PC-9 (cell line): Measurements from ENCODE around the gene CCNG1. TPM values are rescaled to one million over a fixed set of nuclear protein-coding genes. Genes with fewer than 3 reads are reported as not detected.

Source experiments
- BruUV-seq: library from RNA; stranded (reverse); fragments of 400-500 nt; replicated peaks from 2 replicates; lab custom pipeline; 2021; lab: Mats Ljungman, UMichigan
- CTCF ChIA-PET: fragments of 300-600 bp; sonication (Branson Sonifier 250); formaldehyde crosslinking; loops from one replicate; lab custom pipeline; 2022; ENCODE audit warnings: antibody characterized with exemption; lab: Charles Lee
- POLR2A ChIA-PET: fragments of 300-600 bp; sonication (Branson Sonifier 250); formaldehyde crosslinking; loops from one replicate; lab custom pipeline; 2022; ENCODE audit warnings: antibody characterized with exemption; ENCODE audit not compliant: unreplicated experiment; lab: Charles Lee
- DNase-seq, 2 experiments: peaks; one replicate each; pipeline versions ENCODE4 v3.0.0 to v3.0.0-alpha.2; 2015 to 2022; ENCODE audit warnings: mixed read lengths in 1 of 2
- H2AFZ ChIP-seq: fragments of 200-600 bp; sonication (generic); 2 replicates; pipeline ENCODE4 v1.8.1; 2017; ENCODE audit warnings: antibody characterized with exemption
- H3F3A ChIP-seq: fragments of 200-600 bp; sonication (generic); 2 replicates; pipeline ENCODE4 v1.8.1; 2017; ENCODE audit warnings: antibody characterized with exemption, mild to moderate bottlenecking, low read depth; ENCODE audit not compliant: insufficient read depth
- H3K27ac ChIP-seq: fragments of 200-600 bp; sonication (generic); 2 replicates; pipeline ENCODE4 v1.6.1; 2016; ENCODE audit warnings: mixed run types
- H3K27me3 ChIP-seq: fragments of 200-600 bp; sonication (generic); 2 replicates; pipeline ENCODE4 v1.6.1; 2016; ENCODE audit warnings: low read depth, mixed run types; ENCODE audit not compliant: insufficient read depth
- H3K36me3 ChIP-seq: fragments of 200-600 bp; sonication (generic); 2 replicates; pipeline ENCODE4 v1.6.1; 2016; ENCODE audit warnings: low read depth, mixed run types
- H3K4me1 ChIP-seq: fragments of 200-600 bp; sonication (generic); replicated peaks from 2 replicates; pipeline ENCODE4 v1.6.1; 2016; ENCODE audit warnings: mixed run types; ENCODE audit not compliant: insufficient read depth
- H3K4me2 ChIP-seq: fragments of 200-600 bp; sonication (generic); 2 replicates; pipeline ENCODE4 v1.6.1; 2017; ENCODE audit warnings: mixed run types
- H3K4me3 ChIP-seq: fragments of 200-600 bp; sonication (generic); 2 replicates; pipeline ENCODE4 v1.6.1; 2016; ENCODE audit warnings: mixed run types
- H3K79me2 ChIP-seq: fragments of 200-600 bp; sonication (generic); 2 replicates; pipeline ENCODE4 v1.6.1; 2017; ENCODE audit warnings: low read depth, mixed run types
- H3K9me2 ChIP-seq: fragments of 200-600 bp; sonication (generic); 2 replicates; pipeline ENCODE4 v1.8.1; 2017; ENCODE audit warnings: mild to moderate bottlenecking; ENCODE audit not compliant: insufficient read depth
- H3K9me3 ChIP-seq: fragments of 200-600 bp; sonication (generic); 2 replicates; pipeline ENCODE4 v1.8.1; 2016; ENCODE audit warnings: low read depth; ENCODE audit not compliant: insufficient read depth
- H4K20me1 ChIP-seq: fragments of 200-600 bp; sonication (generic); 2 replicates; pipeline ENCODE4 v1.8.1; 2017; ENCODE audit not compliant: insufficient read depth
- EZH2 ChIP-seq: fragments of 200-600 bp; sonication (generic); IDR thresholded peaks from 2 replicates; pipeline ENCODE4 v1.8.0; 2017; ENCODE audit warnings: antibody characterized with exemption, low read depth
- intact Hi-C: fragments of 100-400 bp; cut with micrococcal nuclease; formaldehyde crosslinking; loops from one replicate; pipeline ENCODE4 v1.10.0; 2022; ENCODE audit not compliant: unreplicated experiment
- total RNA-seq: library from RNA; stranded (reverse); gene quantifications from 2 replicates; pipeline ENCODE4 v1.2.3, GENCODE V29; 2021
- TF ChIP-seq, protein P1 (sequence below): fragments of 200-600 bp; sonication (generic); conservative IDR thresholded peaks from 2 replicates; pipeline ENCODE4 v1.6.1; 2017; ENCODE audit warnings: mixed run types, antibody characterized with exemption, mild to moderate bottlenecking, moderate library complexity

Gene CCNG1
- total RNA-seq, 1 experiment from 2014 or later = 112 TPM

DNA sequence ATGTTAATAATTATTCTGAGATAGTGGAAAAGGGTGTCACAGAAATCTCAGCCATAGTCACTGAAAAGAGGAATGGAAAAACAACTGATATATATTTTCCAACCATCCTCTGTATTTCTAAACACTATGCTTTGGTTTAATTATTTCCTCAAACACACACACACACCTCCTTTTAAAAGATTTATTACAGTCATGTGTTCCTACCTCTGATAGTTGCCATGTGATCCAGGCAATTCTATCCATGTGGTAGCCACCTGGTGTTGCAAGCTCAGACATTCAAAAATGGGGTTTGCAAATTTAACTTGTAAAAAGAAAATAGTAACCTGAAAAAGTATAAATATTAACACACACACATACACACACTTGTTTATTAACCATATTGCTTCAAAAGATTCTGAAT, 40.0 kb upstream of the CCNG1 start:
- CTCF ChIA-PET = no interaction called here
- Histone ChIP-seq H3K9me3 (no peaks in the 10 kb centered on the region), H3K4me2 (no peak overlapping the region), H3K27ac (no peak overlapping the region), H2AFZ (no peak overlapping the region), H3K4me1 (no peaks in the 10 kb centered on the region), H3K9me2 (no peaks in the 10 kb centered on the region), H3K4me3 (no peak overlapping the region), H3F3A (no peaks in the 10 kb centered on the region), H3K36me3 (no peaks in the 10 kb centered on the region), H3K79me2 (no peaks in the 10 kb centered on the region), H3K27me3 (no peaks in the 10 kb centered on the region), H4K20me1 (no peaks in the 10 kb centered on the region)
- no peak for DNase-seq
- TF ChIP-seq EZH2 = no peak
- TF ChIP-seq, protein P1, sequence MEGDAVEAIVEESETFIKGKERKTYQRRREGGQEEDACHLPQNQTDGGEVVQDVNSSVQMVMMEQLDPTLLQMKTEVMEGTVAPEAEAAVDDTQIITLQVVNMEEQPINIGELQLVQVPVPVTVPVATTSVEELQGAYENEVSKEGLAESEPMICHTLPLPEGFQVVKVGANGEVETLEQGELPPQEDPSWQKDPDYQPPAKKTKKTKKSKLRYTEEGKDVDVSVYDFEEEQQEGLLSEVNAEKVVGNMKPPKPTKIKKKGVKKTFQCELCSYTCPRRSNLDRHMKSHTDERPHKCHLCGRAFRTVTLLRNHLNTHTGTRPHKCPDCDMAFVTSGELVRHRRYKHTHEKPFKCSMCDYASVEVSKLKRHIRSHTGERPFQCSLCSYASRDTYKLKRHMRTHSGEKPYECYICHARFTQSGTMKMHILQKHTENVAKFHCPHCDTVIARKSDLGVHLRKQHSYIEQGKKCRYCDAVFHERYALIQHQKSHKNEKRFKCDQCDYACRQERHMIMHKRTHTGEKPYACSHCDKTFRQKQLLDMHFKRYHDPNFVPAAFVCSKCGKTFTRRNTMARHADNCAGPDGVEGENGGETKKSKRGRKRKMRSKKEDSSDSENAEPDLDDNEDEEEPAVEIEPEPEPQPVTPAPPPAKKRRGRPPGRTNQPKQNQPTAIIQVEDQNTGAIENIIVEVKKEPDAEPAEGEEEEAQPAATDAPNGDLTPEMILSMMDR = no peak
- no TSS peak for BruUV-seq
- POLR2A ChIA-PET = no interaction called here
- intact Hi-C loops = no loop called here

- no peaks in the 10 kb centered on the region for H3F3A ChIP-seq
- no peaks in the 10 kb centered on the region for H3K9me3 ChIP-seq
- no peaks in the 10 kb centered on the region for H3K9me2 ChIP-seq
- intact Hi-C loops = loop anchor here (10.0 kb wide), 1 partner anchor 1545 kb away; no protein-coding TSS in a partner anchor
- no peak overlapping the region for H2AFZ ChIP-seq
- no peak overlapping the region for H3K4me3 ChIP-seq
- H3K79me2 ChIP-seq = no peaks in the 10 kb centered on the region
- DNase-seq = no peak
- no peaks in the 10 kb centered on the region for H3K4me1 ChIP-seq
- H3K36me3 ChIP-seq = no peaks in the 10 kb centered on the region
- CTCF ChIA-PET = no interaction called here
- no TSS peak for BruUV-seq
- H4K20me1 ChIP-seq = no peaks in the 10 kb centered on the region
- no peak overlapping the region for H3K4me2 ChIP-seq
- no peak overlapping the region for H3K27ac ChIP-seq
- POLR2A ChIA-PET = no interaction called here
- TF ChIP-seq, protein P1 = no peak
- TF ChIP-seq EZH2 = no peak
- no peaks in the 10 kb centered on the region for H3K27me3 ChIP-seq
Measured at GRCh38 chr5:163399923-163400322, 37.5 kb upstream of the CCNG1 start.

DNA sequence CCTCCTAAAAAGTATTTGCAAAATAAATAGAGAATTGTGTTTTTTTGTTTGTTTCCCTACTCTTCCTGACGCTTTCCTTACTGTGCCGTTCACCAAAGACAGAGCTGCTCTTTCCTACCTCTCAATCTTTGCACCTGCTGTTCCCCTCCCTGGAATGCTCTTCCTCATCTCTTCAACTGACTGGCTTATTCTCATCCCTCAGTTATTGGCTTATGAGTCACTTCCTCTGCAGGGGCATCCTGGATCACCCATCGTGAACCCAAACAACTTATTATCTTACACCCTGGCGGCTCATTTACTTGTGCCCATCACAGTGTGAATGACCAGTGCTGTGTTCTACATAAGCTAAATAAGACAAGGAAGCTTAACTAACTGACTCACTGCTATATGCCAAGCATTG, 36.1 kb upstream of the CCNG1 start:
- DNase-seq = no peak
- H3K4me2 ChIP-seq = no peak overlapping the region
- no peak overlapping the region for H3K27ac ChIP-seq
- no peaks in the 10 kb centered on the region for H3K9me3 ChIP-seq
- no TSS peak for BruUV-seq
- H4K20me1 ChIP-seq = no peaks in the 10 kb centered on the region
- H3K4me1 ChIP-seq = no peaks in the 10 kb centered on the region
- no peaks in the 10 kb centered on the region for H3F3A ChIP-seq
- intact Hi-C loops = loop anchor here (10.0 kb wide), 1 partner anchor 1546 kb away; no protein-coding TSS in a partner anchor
- TF ChIP-seq, protein P1 = no peak
- TF ChIP-seq EZH2 = no peak
- ChIA-PET POLR2A (no interaction called here), CTCF (no interaction called here)
- no peaks in the 10 kb centered on the region for H3K36me3 ChIP-seq
- no peaks in the 10 kb centered on the region for H3K9me2 ChIP-seq
- H3K4me3 ChIP-seq = no peak overlapping the region
- no peaks in the 10 kb centered on the region for H3K79me2 ChIP-seq
- no peak overlapping the region for H2AFZ ChIP-seq
- no peaks in the 10 kb centered on the region for H3K27me3 ChIP-seq
